MCF 10A (cell line): ENCODE measurements around the gene CPNE7. TPM values are rescaled to one million over a fixed set of nuclear protein-coding genes. Genes with fewer than 3 reads are reported as not detected.

Experiments
- BruUV-seq: library from RNA; stranded (reverse); fragments of 400-500 nt; replicated peaks from 2 replicates; lab custom pipeline; 2021; lab: Mats Ljungman, UMichigan
- CTCF ChIA-PET: fragments of 300-600 bp; sonication (Branson Sonifier 250); formaldehyde crosslinking; extraction: SDS; loops from one replicate; lab custom pipeline; 2021; ENCODE audit warnings: antibody characterized with exemption, inconsistent platforms; lab: Yijun Ruan, JAX
- POLR2A ChIA-PET: fragments of 300-600, 350-650 bp; sonication (Branson Sonifier 250); formaldehyde crosslinking; extraction: SDS; loops from one replicate; lab custom pipeline; 2020; ENCODE audit warnings: antibody characterized with exemption, inconsistent platforms; lab: Yijun Ruan, JAX
- DNase-seq: peaks from one replicate; pipeline ENCODE4 v3.0.0-alpha.2; 2018; ENCODE audit not compliant: unreplicated experiment
- H3K27ac Mint-ChIP-seq: one replicate; pipeline ENCODE4 v1.8.0; 2022; ENCODE audit warnings: mild to moderate bottlenecking, low read depth, mixed read lengths; ENCODE audit not compliant: unreplicated experiment
- H3K27me3 Mint-ChIP-seq: one replicate; pipeline ENCODE4 v1.8.0; 2022; ENCODE audit warnings: mixed read lengths; ENCODE audit not compliant: insufficient read depth, unreplicated experiment
- H3K36me3 Mint-ChIP-seq: one replicate; pipeline ENCODE4 v1.8.0; 2022; ENCODE audit warnings: mild to moderate bottlenecking, moderate library complexity, mixed read lengths; ENCODE audit not compliant: insufficient read depth, unreplicated experiment
- H3K4me1 Mint-ChIP-seq: one replicate; pipeline ENCODE4 v1.8.0; 2022; ENCODE audit warnings: mixed read lengths; ENCODE audit not compliant: insufficient read depth, unreplicated experiment
- H3K4me3 Mint-ChIP-seq: one replicate; pipeline ENCODE4 v1.8.0; 2022; ENCODE audit warnings: mild to moderate bottlenecking, moderate library complexity, mixed read lengths; ENCODE audit not compliant: unreplicated experiment
- H3K9me3 Mint-ChIP-seq: one replicate; pipeline ENCODE4 v1.8.0; 2022; ENCODE audit warnings: mixed read lengths; ENCODE audit not compliant: unreplicated experiment
- intact Hi-C: fragments of 100-400 bp; cut with micrococcal nuclease; formaldehyde crosslinking; loops from 2 replicates; pipeline ENCODE4 v1.14.1; 2022
- total RNA-seq: library from RNA; stranded (reverse); gene quantifications from 2 replicates; pipeline ENCODE4 v1.2.3, GENCODE V29; 2022
- TF ChIP-seq, protein P1 (sequence below): fragments of 200-600 bp; IDR thresholded peaks from one replicate; pipeline ENCODE4 v1.8.0; 2022; ENCODE audit warnings: antibody characterized with exemption, mild to moderate bottlenecking; ENCODE audit not compliant: unreplicated experiment

The CPNE7 gene
- total RNA-seq, 1 experiment from 2014 or later: 86.8 TPM

- TF ChIP-seq, protein P1, sequence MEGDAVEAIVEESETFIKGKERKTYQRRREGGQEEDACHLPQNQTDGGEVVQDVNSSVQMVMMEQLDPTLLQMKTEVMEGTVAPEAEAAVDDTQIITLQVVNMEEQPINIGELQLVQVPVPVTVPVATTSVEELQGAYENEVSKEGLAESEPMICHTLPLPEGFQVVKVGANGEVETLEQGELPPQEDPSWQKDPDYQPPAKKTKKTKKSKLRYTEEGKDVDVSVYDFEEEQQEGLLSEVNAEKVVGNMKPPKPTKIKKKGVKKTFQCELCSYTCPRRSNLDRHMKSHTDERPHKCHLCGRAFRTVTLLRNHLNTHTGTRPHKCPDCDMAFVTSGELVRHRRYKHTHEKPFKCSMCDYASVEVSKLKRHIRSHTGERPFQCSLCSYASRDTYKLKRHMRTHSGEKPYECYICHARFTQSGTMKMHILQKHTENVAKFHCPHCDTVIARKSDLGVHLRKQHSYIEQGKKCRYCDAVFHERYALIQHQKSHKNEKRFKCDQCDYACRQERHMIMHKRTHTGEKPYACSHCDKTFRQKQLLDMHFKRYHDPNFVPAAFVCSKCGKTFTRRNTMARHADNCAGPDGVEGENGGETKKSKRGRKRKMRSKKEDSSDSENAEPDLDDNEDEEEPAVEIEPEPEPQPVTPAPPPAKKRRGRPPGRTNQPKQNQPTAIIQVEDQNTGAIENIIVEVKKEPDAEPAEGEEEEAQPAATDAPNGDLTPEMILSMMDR: no peak
- Mint-ChIP-seq H3K9me3 (no peaks in the 10 kb centered on the region), H3K36me3 (no peaks in the 10 kb centered on the region), H3K27ac (no peak overlapping the region), H3K4me1 (peaks cover 14% of the 10 kb centered on the region), H3K27me3 (no peaks in the 10 kb centered on the region), H3K4me3 (no peak overlapping the region)
- no peak for DNase-seq
- intact Hi-C loops: no loop called here
- ChIA-PET CTCF (interaction anchor here (0.7 to 1.2 kb wide), 2 partner anchors 10 to 81 kb away, joined by 3 to 6 read pairs; partner anchors contain the start of gene CDK10), POLR2A (no interaction called here)
- BruUV-seq: no TSS peak
These were observed 29.8 kb downstream of the CPNE7 start for GRCh38 chr16:89605186-89605970.

DNA sequence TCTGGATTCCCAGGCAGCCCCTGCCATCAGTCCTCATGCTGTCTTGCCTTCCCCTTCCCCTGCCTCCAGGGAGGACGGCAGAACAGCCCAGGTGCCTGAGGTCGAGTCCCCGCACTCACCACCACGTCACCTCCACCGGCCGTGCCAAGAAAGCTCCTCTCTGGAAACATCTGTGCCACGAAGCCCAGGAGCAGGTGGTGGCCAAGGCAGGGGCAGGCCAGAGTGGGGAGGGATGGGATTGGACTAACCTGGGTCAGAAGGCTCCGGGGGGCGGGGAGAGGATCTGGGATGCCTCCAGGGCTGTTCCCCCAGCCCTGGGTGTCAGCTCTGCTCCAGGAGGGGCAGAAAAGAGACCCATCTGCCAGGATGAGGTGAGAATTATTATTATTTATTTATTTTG, 30.4 kb downstream of the CPNE7 start:
- H3K27me3 Mint-ChIP-seq: no peaks in the 10 kb centered on the region

GRCh38 chr16:89607453-89607852, 31.9 kb downstream of the CPNE7 start:
- TF ChIP-seq, protein P1: no peak
- H3K36me3 Mint-ChIP-seq: no peaks in the 10 kb centered on the region
- intact Hi-C loops: no loop called here
- H3K27me3 Mint-ChIP-seq: no peaks in the 10 kb centered on the region
- no peaks in the 10 kb centered on the region for H3K9me3 Mint-ChIP-seq
- no peak for DNase-seq
- H3K27ac Mint-ChIP-seq: no peak overlapping the region
- H3K4me1 Mint-ChIP-seq: peaks cover 7% of the 10 kb centered on the region
- no TSS peak for BruUV-seq
- no peak overlapping the region for H3K4me3 Mint-ChIP-seq
- CTCF ChIA-PET: interaction anchor here (0.6 kb wide), 1 partner anchor 477 kb away, joined by 3 read pairs; no protein-coding TSS in a partner anchor
- POLR2A ChIA-PET: no interaction called here

More for the DNA sequence above, 30.4 kb downstream of the CPNE7 start:
- ChIA-PET POLR2A (no interaction called here), CTCF (interaction anchor here (1.2 kb wide), 1 partner anchor 9 kb away, joined by 6 read pairs; no protein-coding TSS in a partner anchor)
- Mint-ChIP-seq H3K9me3 (no peaks in the 10 kb centered on the region), H3K36me3 (no peaks in the 10 kb centered on the region), H3K27ac (no peak overlapping the region), H3K4me1 (peaks cover 14% of the 10 kb centered on the region), H3K4me3 (no peak overlapping the region)
- TF ChIP-seq, protein P1: no peak
- no TSS peak for BruUV-seq
- intact Hi-C loops: no loop called here
- no peak for DNase-seq

- TF ChIP-seq, protein P1: no peak
- BruUV-seq: no TSS peak
- Mint-ChIP-seq H3K4me3 (no peak overlapping the region), H3K27me3 (no peaks in the 10 kb centered on the region), H3K36me3 (no peaks in the 10 kb centered on the region), H3K27ac (no peak overlapping the region), H3K9me3 (no peaks in the 10 kb centered on the region), H3K4me1 (peaks cover under 1% of the 10 kb centered on the region)
- CTCF ChIA-PET: no interaction called here
- intact Hi-C loops: no loop called here
- no peak for DNase-seq
- POLR2A ChIA-PET: interaction anchor here (0.6 kb wide), 1 partner anchor 1561 kb away, joined by 5 read pairs; no protein-coding TSS in a partner anchor
These were observed 32.6 kb downstream of the CPNE7 start for GRCh38 chr16:89607937-89608740.
